CD4-positive, alpha-beta T cell treated with Interleukin-15 for 4 hours (primary cell): ENCODE data around the gene SH3RF2.

ENCODE experiments used
- DNase-seq: peaks from one replicate; pipeline ENCODE4 v3.0.0-alpha.2; 2020; ENCODE audit warnings: low spot score

SH3RF2 gene

GRCh38 chr5:146047396-146047795 is 111.0 kb downstream of the SH3RF2 start:
- DNase-seq: no peak

- no peak for DNase-seq
Observed at GRCh38 chr5:146048994-146049703, 112.8 kb downstream of the SH3RF2 start.

GRCh38 chr5:146049704-146050026 is 113.3 kb downstream of the SH3RF2 start:
- DNase-seq: no peak

- DNase-seq: no peak
Observed at GRCh38 chr5:146050086-146050485, 113.7 kb downstream of the SH3RF2 start.

DNA sequence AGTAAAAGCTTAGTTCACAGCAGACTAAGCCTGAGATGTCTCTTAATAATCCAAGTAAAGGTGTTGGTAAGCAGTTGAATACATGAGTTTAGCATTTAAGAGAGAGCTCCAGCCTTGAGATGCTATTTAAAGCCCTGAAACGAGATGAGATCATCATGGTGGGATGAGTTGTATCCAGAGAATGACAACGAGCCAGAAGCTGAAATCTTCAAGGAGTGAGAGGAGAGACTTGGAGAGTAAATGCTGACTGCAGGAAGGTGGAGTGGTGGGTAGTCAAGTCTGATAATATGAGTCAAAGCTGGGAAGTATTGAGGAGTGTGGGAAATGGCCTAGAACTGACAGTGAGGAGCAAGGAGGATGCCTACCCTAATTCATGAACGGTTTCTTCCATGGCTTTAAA is 115.3 kb downstream of the SH3RF2 start:
- DNase-seq: no peak

- DNase-seq: no peak
Observed at GRCh38 chr5:146052780-146053179, 116.4 kb downstream of the SH3RF2 start.

GRCh38 chr5:146055432-146055831 is 119.1 kb downstream of the SH3RF2 start:
- no peak for DNase-seq

DNA sequence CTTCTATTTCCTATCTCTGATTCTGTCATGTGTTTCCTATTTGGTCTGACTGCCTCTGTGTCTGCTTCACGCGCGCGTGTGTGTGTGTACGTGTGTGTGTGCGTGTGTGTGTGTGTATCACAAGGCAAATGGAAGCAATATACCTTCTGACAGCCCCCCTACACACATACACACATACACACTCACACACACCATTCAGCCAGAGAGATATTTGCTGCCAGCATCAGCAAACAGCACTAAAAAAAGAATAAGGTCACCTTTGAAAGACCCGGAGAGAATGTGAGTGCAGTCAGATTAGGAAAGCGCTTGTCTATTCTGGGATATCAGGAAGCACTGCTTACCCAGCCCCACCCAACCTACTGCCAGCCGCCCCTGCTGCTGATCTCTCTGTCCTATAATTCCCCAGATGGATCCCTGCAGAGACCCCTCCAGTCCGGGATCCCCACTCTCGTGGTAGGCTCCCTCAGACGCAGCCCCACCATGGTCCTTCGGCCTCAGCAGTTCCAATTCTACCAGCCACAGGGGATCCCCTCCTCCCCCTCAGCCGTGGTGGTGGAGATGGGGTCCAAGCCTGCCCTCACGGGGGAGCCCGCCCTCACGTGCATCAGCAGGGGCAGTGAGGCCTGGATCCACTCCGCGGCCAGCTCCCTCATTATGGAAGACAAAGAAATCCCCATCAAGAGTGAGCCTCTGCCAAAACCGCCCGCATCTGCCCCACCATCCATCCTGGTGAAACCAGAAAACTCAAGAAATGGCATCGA is 123.3 kb downstream of the SH3RF2 start:
- DNase-seq: no peak

DNA sequence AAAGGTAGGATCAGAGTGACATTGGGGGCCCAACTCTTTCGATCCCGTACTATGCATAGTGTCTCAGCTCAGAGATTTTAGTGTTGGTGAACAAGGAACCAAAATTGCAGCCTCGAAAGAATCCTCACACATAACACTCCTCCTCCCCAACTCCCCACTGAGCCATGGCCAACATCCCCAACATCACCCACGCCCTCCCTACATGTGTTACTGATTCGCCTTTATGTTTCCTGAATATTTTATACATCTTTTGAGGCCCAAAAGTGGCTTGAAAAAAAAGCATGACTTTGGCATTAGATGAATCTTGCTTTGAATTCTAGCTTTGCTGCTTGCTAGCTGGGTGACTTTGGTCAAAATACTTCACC is 123.8 kb downstream of the SH3RF2 start:
- DNase-seq: no peak

DNA sequence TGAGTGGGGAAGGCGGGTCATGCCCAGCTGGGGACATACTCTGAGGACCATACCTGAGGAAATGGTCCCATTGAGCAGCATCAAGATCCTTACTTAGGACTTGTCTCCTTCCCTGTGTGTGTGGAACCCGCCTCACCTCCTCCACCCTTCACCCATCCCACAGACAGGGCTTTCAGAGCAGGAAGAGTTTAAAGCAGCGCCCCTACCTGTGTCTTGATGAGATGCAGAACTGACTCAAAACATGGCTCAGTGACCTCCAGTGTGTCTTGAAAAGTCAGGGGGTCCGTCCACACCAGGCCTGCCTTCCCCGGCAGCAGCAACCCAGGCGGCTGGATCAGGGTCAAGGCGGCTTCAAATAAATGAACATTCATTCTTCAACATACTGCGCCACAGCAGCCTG is 130.6 kb downstream of the SH3RF2 start:
- DNase-seq: no peak

GRCh38 chr5:146068206-146068605 is 131.8 kb downstream of the SH3RF2 start:
- no peak for DNase-seq

- no peak for DNase-seq
Observed at GRCh38 chr5:146068977-146069779, 132.8 kb downstream of the SH3RF2 start.

DNA sequence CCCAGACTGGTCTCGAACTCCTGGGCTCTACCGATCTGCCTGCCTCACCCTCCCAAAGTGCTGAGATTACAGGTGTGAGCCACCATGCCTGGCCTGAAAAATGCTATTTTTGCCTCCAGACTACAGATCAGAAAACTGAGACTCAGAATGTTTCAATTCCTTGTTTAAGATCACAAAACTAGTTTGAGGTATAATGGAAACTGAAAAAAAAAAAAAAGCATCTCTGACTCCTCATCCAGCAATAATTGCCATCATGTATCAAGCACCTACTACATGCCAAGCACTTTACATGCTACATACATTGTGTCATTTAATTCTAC is 133.4 kb downstream of the SH3RF2 start:
- no peak for DNase-seq

DNA sequence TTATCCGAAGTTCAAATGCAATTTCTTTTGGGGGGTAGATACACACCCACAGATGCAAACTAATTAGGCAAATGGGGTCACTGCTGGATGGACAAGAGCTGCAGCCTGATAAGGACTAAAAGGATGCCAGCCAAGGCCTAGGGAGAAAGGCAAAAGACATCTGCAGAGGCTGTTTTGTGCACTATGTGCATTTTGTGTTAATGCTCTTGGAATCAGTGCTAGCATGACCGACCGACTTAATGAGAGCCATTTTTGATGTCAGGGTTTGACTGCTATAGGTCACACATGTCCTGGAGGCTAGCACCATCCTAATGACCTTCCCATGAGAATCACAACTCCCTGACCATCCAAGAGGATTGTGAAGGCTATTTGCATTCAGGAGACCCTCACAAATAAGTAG is 134.4 kb downstream of the SH3RF2 start:
- no peak for DNase-seq

- no peak for DNase-seq
Observed at GRCh38 chr5:146071171-146071570, 134.8 kb downstream of the SH3RF2 start.

DNA sequence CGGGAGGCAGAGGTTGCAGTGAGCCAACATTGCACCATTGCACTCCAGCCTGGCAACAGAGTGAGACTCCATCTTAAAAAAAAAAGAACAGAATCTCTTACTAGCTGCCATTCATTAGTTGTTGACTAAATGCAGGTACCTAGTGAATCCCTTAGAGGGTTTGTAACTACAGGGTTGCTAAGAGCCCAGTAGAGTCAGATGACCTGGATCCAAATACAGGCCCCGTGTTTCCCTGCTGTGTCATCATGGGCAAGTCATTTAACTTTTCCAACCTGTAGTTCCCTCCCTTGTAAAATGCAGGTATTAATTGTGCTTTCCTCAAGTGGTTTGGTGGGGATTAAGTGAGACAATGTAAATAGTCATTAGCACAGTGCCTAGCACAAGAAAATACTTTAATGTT is 136.2 kb downstream of the SH3RF2 start:
- no peak for DNase-seq

GRCh38 chr5:146073239-146073900 is 137.0 kb downstream of the SH3RF2 start:
- DNase-seq: no peak

DNA sequence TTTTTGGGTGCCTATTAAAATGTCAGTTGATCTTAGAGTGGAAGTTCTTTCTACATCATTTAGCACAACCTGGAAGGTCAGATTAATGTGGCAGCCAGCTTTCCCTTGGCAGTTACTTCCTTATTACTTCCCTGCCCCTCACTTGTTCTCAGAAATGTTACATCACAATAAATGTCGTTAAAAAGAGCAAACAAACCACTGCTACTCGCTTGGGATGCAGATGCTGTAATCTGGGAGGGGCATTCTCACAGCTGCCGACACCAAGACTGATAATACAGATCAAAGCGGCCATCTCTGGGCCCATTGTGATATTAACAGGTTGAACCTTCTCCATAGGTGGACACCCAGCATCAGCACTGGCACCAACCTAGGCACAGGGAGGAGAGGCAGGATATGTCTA is 139.7 kb downstream of the SH3RF2 start:
- DNase-seq: no peak

- no peak for DNase-seq
Observed at GRCh38 chr5:146076455-146076854, 140.1 kb downstream of the SH3RF2 start.

DNA sequence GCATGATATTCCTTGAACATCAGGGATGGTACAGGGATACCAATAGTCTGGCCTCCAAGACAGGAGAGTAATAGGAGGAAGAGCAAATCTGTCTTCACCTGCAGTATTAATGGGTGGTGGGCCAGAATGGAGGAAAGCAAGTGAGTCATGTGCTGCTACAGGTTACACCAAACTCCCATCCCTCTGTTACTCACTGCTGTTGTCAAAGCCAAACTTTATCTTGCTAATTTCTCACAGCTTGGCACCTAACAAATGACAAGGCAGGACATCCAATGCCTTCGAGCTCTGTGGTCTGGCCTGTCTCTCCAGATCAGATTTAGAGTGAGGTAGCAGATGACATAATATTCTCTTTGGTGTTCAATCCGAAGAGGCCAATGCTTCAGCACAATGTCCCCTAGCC is 142.2 kb downstream of the SH3RF2 start:
- DNase-seq: no peak

DNA sequence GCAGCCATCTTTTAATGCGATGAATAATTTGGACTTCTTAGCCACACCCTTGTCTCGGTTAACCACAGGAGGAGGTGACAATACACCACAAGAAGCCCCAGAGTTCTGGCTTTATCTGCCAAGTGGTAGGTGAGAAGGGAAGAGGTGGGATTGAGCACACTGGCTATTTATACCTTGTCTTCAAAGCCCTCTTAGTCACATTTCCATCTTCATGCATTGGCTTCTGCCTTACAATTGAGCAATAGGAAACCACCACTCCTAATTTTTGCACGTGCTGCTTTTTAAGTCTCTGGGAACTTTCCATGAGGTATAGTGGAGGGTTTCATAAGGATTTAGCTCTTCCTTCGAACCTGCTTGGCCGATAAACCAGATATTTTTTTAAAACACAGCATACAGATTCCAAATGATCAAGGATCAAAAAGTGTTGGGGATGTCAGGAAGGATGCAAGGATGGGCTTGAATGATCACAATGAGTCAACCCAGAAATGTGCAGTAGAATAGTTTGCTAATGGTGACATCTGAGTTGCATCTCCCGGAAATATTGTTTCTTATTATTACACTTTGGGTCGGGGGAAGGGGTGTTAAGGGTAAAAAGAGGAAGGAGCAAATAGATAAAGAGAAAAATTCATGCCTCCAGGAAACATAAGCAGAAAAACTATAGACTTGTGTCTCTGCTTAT is 143.5 kb downstream of the SH3RF2 start:
- DNase-seq: peak; percentile 1

DNA sequence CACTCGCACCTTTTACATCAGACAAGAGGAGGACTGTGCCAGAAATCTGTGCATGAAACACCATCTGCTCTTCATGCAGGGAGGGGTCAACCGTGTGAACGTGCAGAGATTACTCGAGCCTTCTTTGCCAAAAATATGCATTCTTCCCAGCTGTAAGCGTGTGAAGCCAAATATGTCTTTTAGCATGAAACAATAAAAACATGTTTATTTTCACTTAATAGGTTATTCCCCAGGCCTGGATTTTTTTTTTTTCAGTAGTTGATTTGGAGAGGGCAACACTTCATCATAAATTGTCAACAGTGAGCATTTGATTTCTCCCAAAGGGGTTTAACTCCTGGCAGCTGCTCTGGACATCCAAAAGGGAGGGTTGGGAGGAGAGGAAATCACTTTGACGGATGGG is 145.2 kb downstream of the SH3RF2 start:
- DNase-seq: no peak
